Glomerular endothelial cell (primary cell): Measurements from ENCODE around the gene LLPH. TPM values are rescaled to one million over a fixed set of nuclear protein-coding genes. Genes with fewer than 3 reads are reported as not detected.
A peak's percentile ranks its signal among the peaks of the same experiment; 100 is the strongest.

Experiments
- DNase-seq: peaks from one replicate; pipeline ENCODE4 v3.0.0-alpha.2; 2011; ENCODE audit warnings: low read depth, low spot score; ENCODE audit errors: extremely low read depth
- total RNA-seq: library from RNA; depleted of rRNA; stranded (reverse); fragments of >200 nt; gene quantifications from 2 replicates; pipeline ENCODE4 v1.2.3, GENCODE V29; 2015

The LLPH gene
- total RNA-seq, 1 donor from 2014 or later, result 13.9 TPM

- no peak for DNase-seq
These were observed 27.3 kb downstream of the LLPH start for GRCh38 chr12:66103016-66103913.

GRCh38 chr12:66092559-66093269 lies 37.8 kb downstream of the LLPH start:
- DNase-seq, result no peak

GRCh38 chr12:66090157-66090556 lies 40.4 kb downstream of the LLPH start:
- DNase-seq, result no peak

- DNase-seq, result peak; percentile 55
These were observed 43.1 kb downstream of the LLPH start for GRCh38 chr12:66087365-66087943.

GRCh38 chr12:66085998-66086397 lies 44.6 kb downstream of the LLPH start:
- no peak for DNase-seq

GRCh38 chr12:66085213-66085612 lies 45.3 kb downstream of the LLPH start:
- no peak for DNase-seq

GRCh38 chr12:66083766-66084165 lies 46.8 kb downstream of the LLPH start:
- DNase-seq, result no peak

- DNase-seq, result no peak
These were observed 47.8 kb downstream of the LLPH start for GRCh38 chr12:66082744-66083143.

GRCh38 chr12:66080791-66081190 lies 49.8 kb downstream of the LLPH start:
- no peak for DNase-seq

- DNase-seq, result no peak
These were observed 53.0 kb downstream of the LLPH start for GRCh38 chr12:66077542-66077941.

GRCh38 chr12:66074561-66074960 lies 56.0 kb downstream of the LLPH start:
- DNase-seq, result no peak

- no peak for DNase-seq
These were observed 58.0 kb downstream of the LLPH start for GRCh38 chr12:66072566-66072965.

- no peak for DNase-seq
These were observed 58.4 kb downstream of the LLPH start for GRCh38 chr12:66072135-66072534.

GRCh38 chr12:66071549-66071948 lies 59.0 kb downstream of the LLPH start:
- DNase-seq, result no peak

GRCh38 chr12:66070378-66071120 lies 60.0 kb downstream of the LLPH start:
- no peak for DNase-seq

GRCh38 chr12:66066929-66067523 lies 63.5 kb downstream of the LLPH start:
- no peak for DNase-seq
